A549 (cell line): ENCODE measurements around the gene ARHGDIA. TPM values are rescaled to one million over a fixed set of nuclear protein-coding genes. Genes with fewer than 3 reads are reported as not detected.
A peak's percentile ranks its signal among the peaks of the same experiment; 100 is the strongest.

Experiments used
- ATAC-seq, 2 experiments: fragments of 200-7000 bp in 1 of 2; fragments of >200 bp in 1 of 2; cut with Nextera tagmentation in 1 of 2; cut with Tn5 transposase in 1 of 2; 3 replicates each; pipeline versions ENCODE4 v1.8.0 to v1.9.1; 2018 to 2020; ENCODE audit warnings: mild to moderate bottlenecking in 1 of 2, moderate library complexity in 1 of 2
- CTCF ChIA-PET: fragments of 300-600 bp; sonication (Branson Sonifier 250); formaldehyde crosslinking; extraction: SDS; loops from one replicate; lab custom pipeline; 2021; ENCODE audit warnings: antibody characterized with exemption, inconsistent platforms; lab: Yijun Ruan, JAX
- POLR2A ChIA-PET: fragments of 350-600 bp; formaldehyde crosslinking; extraction: SDS; loops from one replicate; lab custom pipeline; 2021; ENCODE audit warnings: antibody characterized with exemption, inconsistent platforms; lab: Yijun Ruan, JAX
- DNase-seq, 2 experiments: peaks; one replicate each; pipeline versions ENCODE4 v3.0.0 to v3.0.0-alpha.2; 2011 to 2016; ENCODE audit warnings: low read depth in 1 of 2, low spot score in 1 of 2
- FAIRE-seq: peaks from 2 replicates; lab custom pipeline; 2011; peaks lifted over from hg19 to GRCh38; lab: Jason Lieb, UNC
- H3K27ac ChIP-seq, 2 experiments: fragments of >200 bp; sonication (Bioruptor Twin); formaldehyde crosslinking; 3 replicates each; pipeline ENCODE4 v1.5.1; 2016 to 2017
- H3K4me1 ChIP-seq: fragments of >200 bp; sonication (Bioruptor Twin); formaldehyde crosslinking; 3 replicates; pipeline ENCODE4 v1.6.1; 2016
- H3K4me2 ChIP-seq: fragments of >200 bp; sonication (Bioruptor Twin); formaldehyde crosslinking; 3 replicates; pipeline ENCODE4 v1.6.1; 2016
- H3K4me3 ChIP-seq: fragments of >200 bp; sonication (Bioruptor Twin); formaldehyde crosslinking; 3 replicates; pipeline ENCODE4 v1.5.1; 2016
- H3K9me3 ChIP-seq: fragments of >200 bp; sonication (Bioruptor Twin); formaldehyde crosslinking; 3 replicates; pipeline ENCODE4 v1.6.1; 2016
- BHLHE40 ChIP-seq: IDR thresholded peaks from 2 replicates; pipeline ENCODE4 v1.6.1; 2012; ENCODE audit warnings: low read depth, low read length, inconsistent platforms
- CEBPB ChIP-seq, 2 experiments: fragments of >200 bp in 1 of 2; sonication (Bioruptor Twin) in 1 of 2; formaldehyde crosslinking in 1 of 2; IDR thresholded peaks; 2 replicates each; pipeline ENCODE4 v1.6.1; 2012 to 2016
- CHD2 ChIP-seq: fragments of 150-350 bp; IDR thresholded peaks from 2 replicates; pipeline ENCODE4 v1.6.1; 2014; ENCODE audit warnings: low read length; ENCODE audit not compliant: partially characterized antibody
- CHD4 ChIP-seq: fragments of 200-600 bp; sonication (generic); IDR thresholded peaks from 2 replicates; pipeline ENCODE4 v1.6.1; 2016; ENCODE audit warnings: antibody characterized with exemption, mild to moderate bottlenecking, borderline replicate concordance
- EP300 ChIP-seq, 2 experiments: fragments of >200 bp; sonication (Bioruptor Twin); formaldehyde crosslinking; IDR thresholded peaks; 2 replicates in 1 of 2; 3 replicates in 1 of 2; pipeline ENCODE4 v1.6.1; 2016 to 2017
- FOSB ChIP-seq: fragments of 250-450 bp; sonication (Bioruptor Pico); IDR thresholded peaks from 2 replicates; pipeline ENCODE4 v1.5.0; 2020; ENCODE audit warnings: mild to moderate bottlenecking, moderate library complexity
- FOXS1 ChIP-seq: fragments of 250-450 bp; sonication (Bioruptor Pico); IDR thresholded peaks from 2 replicates; pipeline ENCODE4 v1.5.0; 2020; ENCODE audit warnings: mild to moderate bottlenecking, moderate library complexity
- HDAC2 ChIP-seq: fragments of 200-600 bp; sonication (generic); IDR thresholded peaks from 2 replicates; pipeline ENCODE4 v1.6.1; 2016
- HEYL ChIP-seq: fragments of 250-450 bp; sonication (Bioruptor Pico); IDR thresholded peaks from 2 replicates; pipeline ENCODE4 v1.8.0; 2021; ENCODE audit warnings: mild to moderate bottlenecking, moderate library complexity
- HOXA7 ChIP-seq: fragments of 250-450 bp; sonication (Bioruptor Pico); IDR thresholded peaks from 2 replicates; pipeline ENCODE4 v1.5.0; 2020; ENCODE audit warnings: mild to moderate bottlenecking, moderate library complexity
- HOXB13 ChIP-seq: fragments of 250-450 bp; sonication (Bioruptor Pico); IDR thresholded peaks from 2 replicates; pipeline ENCODE4 v1.5.0; 2020; ENCODE audit warnings: low read depth, mild to moderate bottlenecking, moderate library complexity
- JUN ChIP-seq, 2 experiments: fragments of >200 bp; sonication (Bioruptor Twin); formaldehyde crosslinking; IDR thresholded peaks; 2 replicates in 1 of 2; 3 replicates in 1 of 2; pipeline ENCODE4 v1.6.1; 2016 to 2017
- JUNB ChIP-seq: fragments of >200 bp; sonication (Bioruptor Twin); formaldehyde crosslinking; IDR thresholded peaks from 2 replicates; pipeline ENCODE4 v1.6.1; 2016
- KDM1A ChIP-seq: fragments of 200-600 bp; sonication (generic); IDR thresholded peaks from 2 replicates; pipeline ENCODE4 v1.6.1; 2016; ENCODE audit warnings: low read depth, mild to moderate bottlenecking
- KDM5A ChIP-seq: fragments of 200-600 bp; sonication (generic); IDR thresholded peaks from 2 replicates; pipeline ENCODE4 v1.6.1; 2016; ENCODE audit warnings: antibody characterized with exemption, mild to moderate bottlenecking
- MAFK ChIP-seq: fragments of 450-650 bp; IDR thresholded peaks from 2 replicates; pipeline ENCODE4 v1.6.1; 2014; ENCODE audit not compliant: partially characterized antibody
- MYC ChIP-seq: IDR thresholded peaks from 2 replicates; pipeline ENCODE4 v1.6.1; 2012; ENCODE audit warnings: mild to moderate bottlenecking, inconsistent platforms, low read length, improper control_type of control experiment, borderline replicate concordance
- RARB ChIP-seq: fragments of 250-450 bp; sonication (Bioruptor Pico); IDR thresholded peaks from 2 replicates; pipeline ENCODE4 v1.8.0; 2021; ENCODE audit warnings: mild to moderate bottlenecking, moderate library complexity
- RCOR1 ChIP-seq: fragments of 150-350 bp; IDR thresholded peaks from 2 replicates; pipeline ENCODE4 v1.6.1; 2014; ENCODE audit warnings: antibody characterized with exemption, low read length, low read depth
- TFCP2L1 ChIP-seq: fragments of 250-450 bp; sonication (Bioruptor Pico); IDR thresholded peaks from 2 replicates; pipeline ENCODE4 v1.5.0; 2021; ENCODE audit warnings: mild to moderate bottlenecking
- ZSCAN20 ChIP-seq: fragments of 250-450 bp; sonication (Bioruptor Pico); IDR thresholded peaks from 2 replicates; pipeline ENCODE4 v1.8.0; 2022; ENCODE audit warnings: mild to moderate bottlenecking, moderate library complexity
- WGBS: methylation state at CpG from one replicate; pipeline ENCODE4 v1.1.6; 2017; ENCODE audit errors: missing lambda C conversion rate; 5-methylcytosine and 5-hydroxymethylcytosine counted together
- polyA plus RNA-seq, 4 experiments: library from polyadenylated mRNA; depleted of rRNA in 3 of 4; stranded (reverse); fragments of >200 nt; fragmentation: RNase III in 1 of 4; extraction: RNeasy Plus Mini Kit Qiagen cat#74134 plus additional on column Dnase treatment in 1 of 4; gene quantifications; 2 replicates in 3 of 4; 3 replicates in 1 of 4; pipeline ENCODE4 v1.2.3, GENCODE V29; 2011 to 2017
- TF ChIP-seq, protein P1 (sequence below): IDR thresholded peaks from 2 replicates; pipeline ENCODE4 v1.6.1; 2012
- TF ChIP-seq, protein P2 (sequence below): fragments of >200 bp; sonication (Bioruptor Twin); formaldehyde crosslinking; IDR thresholded peaks from 3 replicates; pipeline ENCODE4 v1.6.1; 2016
- TF ChIP-seq, protein P3 (sequence below): fragments of 200-600 bp; sonication (generic); IDR thresholded peaks from 2 replicates; pipeline ENCODE4 v1.6.1; 2016; ENCODE audit warnings: antibody characterized with exemption, mild to moderate bottlenecking, moderate library complexity

The ARHGDIA gene
- polyA plus RNA-seq, 2 of the 4 experiments (the other 2 are of a cell fraction), result 64.0 to 503 TPM

DNA sequence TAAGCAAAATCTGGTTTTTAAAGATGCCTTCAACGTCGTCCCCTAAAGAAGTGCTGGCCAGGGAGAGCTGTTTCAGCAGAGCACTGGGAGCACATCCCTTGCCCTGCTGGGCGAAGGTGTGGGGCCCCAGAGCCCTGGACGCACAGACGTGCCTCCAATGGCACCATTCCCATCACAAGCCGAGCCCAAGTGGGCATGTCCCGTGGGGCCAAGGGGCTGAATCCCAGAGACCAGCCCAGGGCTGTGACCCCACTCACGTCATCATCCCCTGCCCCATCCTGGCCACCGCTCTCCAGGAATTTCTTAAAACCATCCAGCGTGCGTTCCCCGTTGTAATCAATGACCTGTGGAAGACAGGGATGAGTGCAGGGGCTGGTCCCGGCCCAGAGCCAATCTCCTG lies 26.2 kb downstream of the ARHGDIA start:
- no peak overlapping the region for H3K4me3 ChIP-seq
- WGBS, result 97% methylated on average over 13 of the region's 13 CpGs
- FAIRE-seq, result no peak
- no peak for TF ChIP-seq JUNB
- no peak for TF ChIP-seq KDM1A
- no peak for TF ChIP-seq CEBPB (IDR thresholded peaks at IDR 0.05)
- no peak for TF ChIP-seq HOXA7 (CRISPR knock-in tag)
- no peak for TF ChIP-seq FOXS1 (CRISPR knock-in tag)
- TF ChIP-seq, protein P1, sequence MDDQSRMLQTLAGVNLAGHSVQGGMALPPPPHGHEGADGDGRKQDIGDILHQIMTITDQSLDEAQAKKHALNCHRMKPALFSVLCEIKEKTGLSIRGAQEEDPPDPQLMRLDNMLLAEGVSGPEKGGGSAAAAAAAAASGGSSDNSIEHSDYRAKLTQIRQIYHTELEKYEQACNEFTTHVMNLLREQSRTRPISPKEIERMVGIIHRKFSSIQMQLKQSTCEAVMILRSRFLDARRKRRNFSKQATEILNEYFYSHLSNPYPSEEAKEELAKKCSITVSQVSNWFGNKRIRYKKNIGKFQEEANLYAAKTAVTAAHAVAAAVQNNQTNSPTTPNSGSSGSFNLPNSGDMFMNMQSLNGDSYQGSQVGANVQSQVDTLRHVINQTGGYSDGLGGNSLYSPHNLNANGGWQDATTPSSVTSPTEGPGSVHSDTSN, result no peak
- TF ChIP-seq CHD4, result no peak
- no peak for TF ChIP-seq HOXB13
- no peak for TF ChIP-seq CHD2
- TF ChIP-seq, protein P2, sequence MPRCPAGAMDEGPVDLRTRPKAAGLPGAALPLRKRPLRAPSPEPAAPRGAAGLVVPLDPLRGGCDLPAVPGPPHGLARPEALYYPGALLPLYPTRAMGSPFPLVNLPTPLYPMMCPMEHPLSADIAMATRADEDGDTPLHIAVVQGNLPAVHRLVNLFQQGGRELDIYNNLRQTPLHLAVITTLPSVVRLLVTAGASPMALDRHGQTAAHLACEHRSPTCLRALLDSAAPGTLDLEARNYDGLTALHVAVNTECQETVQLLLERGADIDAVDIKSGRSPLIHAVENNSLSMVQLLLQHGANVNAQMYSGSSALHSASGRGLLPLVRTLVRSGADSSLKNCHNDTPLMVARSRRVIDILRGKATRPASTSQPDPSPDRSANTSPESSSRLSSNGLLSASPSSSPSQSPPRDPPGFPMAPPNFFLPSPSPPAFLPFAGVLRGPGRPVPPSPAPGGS, result no peak
- no peak overlapping the region for H3K4me2 ChIP-seq
- ChIA-PET POLR2A (interaction anchor here (2.1 kb wide), 1 partner anchor 12 kb away, joined by 7 read pairs; the partner anchor contains the start of gene MCRIP1), CTCF (interaction anchor here (1.3 to 12.1 kb wide), 2 partner anchors 7 to 111 kb away, joined by 4 to 96 read pairs; no protein-coding TSS in a partner anchor)
- no peak for DNase-seq
- no peak for ATAC-seq
- no peak overlapping the region for H3K27ac ChIP-seq
- no peaks in the 10 kb centered on the region for H3K9me3 ChIP-seq
- H3K4me1 ChIP-seq, result no peaks in the 10 kb centered on the region

DNA sequence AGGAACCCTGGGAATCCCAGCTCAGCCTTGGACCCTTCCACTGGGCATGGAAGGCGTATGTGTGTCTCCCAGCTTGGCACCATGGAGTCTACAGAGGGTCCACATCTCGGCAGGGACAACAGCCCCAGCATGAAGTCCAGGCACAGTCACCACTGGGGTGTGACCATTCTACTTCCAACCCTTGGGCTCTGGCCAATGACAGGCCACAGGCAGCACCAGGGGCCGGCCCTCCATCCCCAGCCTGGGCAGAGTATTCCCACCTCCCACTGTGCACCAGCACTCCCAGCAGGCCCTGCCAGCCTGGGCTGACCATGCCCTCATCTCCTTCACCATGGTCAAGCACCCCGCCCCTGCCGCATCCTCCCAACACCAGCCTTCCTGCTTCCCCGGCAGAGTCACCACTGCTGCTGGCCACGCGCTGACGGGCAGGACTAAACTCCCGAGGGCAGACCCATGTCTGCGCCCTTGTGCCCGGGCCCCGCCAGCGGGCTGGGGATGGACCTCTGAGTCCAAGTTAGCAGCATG lies 26.7 kb downstream of the ARHGDIA start:
- no peak overlapping the region for H3K4me3 ChIP-seq
- FAIRE-seq, result no peak
- CTCF ChIA-PET, result interaction anchor here (0.8 to 12.1 kb wide), 5 partner anchors 8 to 111 kb away, joined by 3 to 96 read pairs (median 5); no protein-coding TSS in a partner anchor
- no peak for DNase-seq
- TF ChIP-seq KDM5A, result no peak
- no peak for TF ChIP-seq CEBPB (IDR thresholded peaks at IDR 0.05)
- TF ChIP-seq ZSCAN20, result no peak
- TF ChIP-seq MAFK, result no peak
- TF ChIP-seq RCOR1, result no peak
- TF ChIP-seq RARB (CRISPR knock-in tag), result no peak
- no peak for TF ChIP-seq HDAC2
- TF ChIP-seq JUN (IDR thresholded peaks at IDR 0.05), result no peak
- no peak for TF ChIP-seq BHLHE40
- no peak for TF ChIP-seq MYC
- no peak for TF ChIP-seq CHD4
- TF ChIP-seq EP300 (IDR thresholded peaks at IDR 0.05), result no peak
- TF ChIP-seq, all 56 proteins: peak for 0
- 90% methylated on average over 14 of the region's 14 CpGs for WGBS
- POLR2A ChIA-PET, result interaction anchor here (2.1 kb wide), 1 partner anchor 11 kb away, joined by 7 read pairs; the partner anchor contains the start of gene MCRIP1
- H3K27ac ChIP-seq, result no peak overlapping the region
- H3K9me3 ChIP-seq, result no peaks in the 10 kb centered on the region
- peak; percentile 14 to 37; a peak in 4 of 6 replicates for ATAC-seq
- H3K4me1 ChIP-seq, result no peaks in the 10 kb centered on the region
- no peak overlapping the region for H3K4me2 ChIP-seq

DNA sequence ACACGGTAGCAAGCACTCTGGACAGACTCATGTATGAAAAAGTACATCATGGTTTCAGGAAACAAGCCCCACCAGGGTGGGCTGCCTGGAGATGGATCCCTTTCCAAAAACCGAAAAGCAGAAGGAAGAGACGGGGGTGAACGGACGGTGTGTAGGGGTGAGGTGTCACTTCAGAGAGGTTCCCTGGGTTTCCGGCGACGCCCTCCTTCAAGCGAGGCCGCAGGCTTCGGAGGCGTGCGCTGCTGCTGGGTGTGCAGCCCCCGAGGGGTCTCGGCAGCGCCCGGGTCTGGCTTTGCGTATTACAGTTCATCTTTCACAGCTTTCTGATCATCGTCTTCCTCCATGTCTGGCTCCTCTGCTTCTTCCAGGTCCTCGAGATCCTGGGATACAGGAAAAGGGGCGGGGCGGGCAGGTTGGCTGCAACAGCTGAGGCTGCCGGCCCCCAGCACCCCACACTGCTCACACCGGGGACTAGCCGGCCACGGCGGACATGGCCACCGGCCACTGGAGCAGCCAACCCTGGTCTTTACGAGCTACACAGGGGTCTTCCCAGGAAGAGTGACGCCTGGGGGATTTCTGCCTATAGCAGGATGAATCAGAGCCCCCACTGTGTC lies 27.3 kb downstream of the ARHGDIA start:
- no peaks in the 10 kb centered on the region for H3K4me1 ChIP-seq
- POLR2A ChIA-PET, result interaction anchor here (2.0 to 2.1 kb wide), 2 partner anchors 11 to 17 kb away, joined by 5 to 7 read pairs; partner anchors contain the start of genes MCRIP1 and P4HB
- H3K4me2 ChIP-seq, result no peak overlapping the region
- DNase-seq (no peak), ATAC-seq (no peak), FAIRE-seq (no peak)
- no peak overlapping the region for H3K4me3 ChIP-seq
- H3K9me3 ChIP-seq, result no peaks in the 10 kb centered on the region
- TF ChIP-seq FOSB (CRISPR knock-in tag) (no peak), HEYL (CRISPR knock-in tag) (no peak), HOXA7 (CRISPR knock-in tag) (no peak), ZSCAN20 (no peak), BHLHE40 (no peak), TFCP2L1 (CRISPR knock-in tag) (no peak), KDM1A (no peak)
- TF ChIP-seq, protein P3, sequence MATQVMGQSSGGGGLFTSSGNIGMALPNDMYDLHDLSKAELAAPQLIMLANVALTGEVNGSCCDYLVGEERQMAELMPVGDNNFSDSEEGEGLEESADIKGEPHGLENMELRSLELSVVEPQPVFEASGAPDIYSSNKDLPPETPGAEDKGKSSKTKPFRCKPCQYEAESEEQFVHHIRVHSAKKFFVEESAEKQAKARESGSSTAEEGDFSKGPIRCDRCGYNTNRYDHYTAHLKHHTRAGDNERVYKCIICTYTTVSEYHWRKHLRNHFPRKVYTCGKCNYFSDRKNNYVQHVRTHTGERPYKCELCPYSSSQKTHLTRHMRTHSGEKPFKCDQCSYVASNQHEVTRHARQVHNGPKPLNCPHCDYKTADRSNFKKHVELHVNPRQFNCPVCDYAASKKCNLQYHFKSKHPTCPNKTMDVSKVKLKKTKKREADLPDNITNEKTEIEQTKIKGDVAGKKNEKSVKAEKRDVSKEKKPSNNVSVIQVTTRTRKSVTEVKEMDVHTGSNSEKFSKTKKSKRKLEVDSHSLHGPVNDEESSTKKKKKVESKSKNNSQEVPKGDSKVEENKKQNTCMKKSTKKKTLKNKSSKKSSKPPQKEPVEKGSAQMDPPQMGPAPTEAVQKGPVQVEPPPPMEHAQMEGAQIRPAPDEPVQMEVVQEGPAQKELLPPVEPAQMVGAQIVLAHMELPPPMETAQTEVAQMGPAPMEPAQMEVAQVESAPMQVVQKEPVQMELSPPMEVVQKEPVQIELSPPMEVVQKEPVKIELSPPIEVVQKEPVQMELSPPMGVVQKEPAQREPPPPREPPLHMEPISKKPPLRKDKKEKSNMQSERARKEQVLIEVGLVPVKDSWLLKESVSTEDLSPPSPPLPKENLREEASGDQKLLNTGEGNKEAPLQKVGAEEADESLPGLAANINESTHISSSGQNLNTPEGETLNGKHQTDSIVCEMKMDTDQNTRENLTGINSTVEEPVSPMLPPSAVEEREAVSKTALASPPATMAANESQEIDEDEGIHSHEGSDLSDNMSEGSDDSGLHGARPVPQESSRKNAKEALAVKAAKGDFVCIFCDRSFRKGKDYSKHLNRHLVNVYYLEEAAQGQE, result no peak
- TF ChIP-seq, protein P2, result no peak
- CTCF ChIA-PET, result interaction anchor here (0.8 to 6.0 kb wide), 5 partner anchors 9 to 109 kb away, joined by 3 to 32 read pairs (median 4); no protein-coding TSS in a partner anchor
- 95% methylated on average over 29 of the region's 30 CpGs for WGBS
- no peak overlapping the region for H3K27ac ChIP-seq
